Testis (tissue), 3 donors: ENCODE results near the gene MEIS2. TPM values are rescaled to one million over a fixed set of nuclear protein-coding genes. Genes with fewer than 3 reads are reported as not detected.
A peak's percentile ranks its signal among the peaks of the same experiment; 100 is the strongest.

ENCODE experiments used
- DNase-seq: peaks from one replicate; pipeline ENCODE4 v3.0.0-alpha.2; 2019
- H3K27ac ChIP-seq, 2 donors: fragments of 200-600 bp; sonication (generic); one replicate each; pipeline ENCODE4 v1.5.1; 2019
- H3K27me3 ChIP-seq: fragments of 200-600 bp; sonication (generic); one replicate; pipeline ENCODE4 v1.5.1; 2019
- H3K36me3 ChIP-seq: fragments of 200-600 bp; sonication (generic); one replicate; pipeline ENCODE4 v1.5.1; 2017; ENCODE audit warnings: low read depth; ENCODE audit errors: missing control alignments
- H3K4me1 ChIP-seq: fragments of 200-600 bp; sonication (generic); one replicate; pipeline ENCODE4 v1.5.1; 2019
- H3K4me3 ChIP-seq, 2 donors: fragments of 200-600 bp; sonication (generic); one replicate each; pipeline ENCODE4 v1.5.1; 2017 to 2019
- H3K9me3 ChIP-seq: fragments of 200-600 bp; sonication (generic); one replicate; pipeline ENCODE4 v1.5.1; 2017
- POLR2A ChIP-seq: fragments of 450-650 bp; IDR thresholded peaks from one replicate; pipeline ENCODE4 v1.6.1; 2017; ENCODE audit warnings: antibody characterized with exemption, mild to moderate bottlenecking, moderate library complexity
- WGBS, 2 donors: methylation state at CpG; one replicate each; pipeline ENCODE4 v1.1.5; 2018; 5-methylcytosine and 5-hydroxymethylcytosine counted together
- intact Hi-C: fragments of 100-400 bp; cut with DNase I; formaldehyde crosslinking; loops from one replicate; pipeline ENCODE4 v1.15.1; 2023; ENCODE audit warnings: low total_unique reads
- polyA plus RNA-seq: library from polyadenylated mRNA; stranded (reverse); fragments of 350-450 nt; fragmentation: Illumina TruSeq; extraction: RNeasy Lipid Tissue Mini Kit (QIAGEN cat#74804); gene quantifications from one replicate; pipeline ENCODE4 v1.2.3, GENCODE V29; 2014; ENCODE audit warnings: low read depth, low replicate concordance; ENCODE audit not compliant: insufficient read depth
- total RNA-seq, 2 donors: library from RNA; depleted of rRNA; stranded (reverse); fragments of >200 nt; gene quantifications; one replicate each; pipeline ENCODE4 v1.2.3, GENCODE V29; 2016
- TF ChIP-seq, protein P1 (sequence below), 3 experiments: fragments of 450-650 bp in 2 of 3; fragments of 200-600 bp in 1 of 3; sonication (generic) in 1 of 3; IDR thresholded peaks; one replicate each; pipeline ENCODE4 v1.5.1; 2016 to 2019; ENCODE audit warnings: antibody characterized with exemption in 3 of 3, mild to moderate bottlenecking in 2 of 3, moderate library complexity in 1 of 3

MEIS2 gene
- total and polyA plus RNA-seq, 3 donors from 2014 or later: 7.0 to 19.4 (median 15.7) TPM

- H3K36me3 ChIP-seq: no peaks in the 10 kb centered on the region
- H3K9me3 ChIP-seq: no peaks in the 10 kb centered on the region
- DNase-seq: no peak
- H3K4me1 ChIP-seq: peaks cover 6% of the 10 kb centered on the region
- intact Hi-C loops: loop anchor here (5.0 kb wide), 1 partner anchor 226 kb away; no protein-coding TSS in a partner anchor
- no peak overlapping the region for H3K4me3 ChIP-seq
- H3K27ac ChIP-seq: no peak overlapping the region
- no peaks in the 10 kb centered on the region for H3K27me3 ChIP-seq
- no peak for TF ChIP-seq POLR2A
- TF ChIP-seq, protein P1, sequence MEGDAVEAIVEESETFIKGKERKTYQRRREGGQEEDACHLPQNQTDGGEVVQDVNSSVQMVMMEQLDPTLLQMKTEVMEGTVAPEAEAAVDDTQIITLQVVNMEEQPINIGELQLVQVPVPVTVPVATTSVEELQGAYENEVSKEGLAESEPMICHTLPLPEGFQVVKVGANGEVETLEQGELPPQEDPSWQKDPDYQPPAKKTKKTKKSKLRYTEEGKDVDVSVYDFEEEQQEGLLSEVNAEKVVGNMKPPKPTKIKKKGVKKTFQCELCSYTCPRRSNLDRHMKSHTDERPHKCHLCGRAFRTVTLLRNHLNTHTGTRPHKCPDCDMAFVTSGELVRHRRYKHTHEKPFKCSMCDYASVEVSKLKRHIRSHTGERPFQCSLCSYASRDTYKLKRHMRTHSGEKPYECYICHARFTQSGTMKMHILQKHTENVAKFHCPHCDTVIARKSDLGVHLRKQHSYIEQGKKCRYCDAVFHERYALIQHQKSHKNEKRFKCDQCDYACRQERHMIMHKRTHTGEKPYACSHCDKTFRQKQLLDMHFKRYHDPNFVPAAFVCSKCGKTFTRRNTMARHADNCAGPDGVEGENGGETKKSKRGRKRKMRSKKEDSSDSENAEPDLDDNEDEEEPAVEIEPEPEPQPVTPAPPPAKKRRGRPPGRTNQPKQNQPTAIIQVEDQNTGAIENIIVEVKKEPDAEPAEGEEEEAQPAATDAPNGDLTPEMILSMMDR (IDR thresholded peaks at IDR 0.05): no peak
- 56 to 65% methylated on average over 10 of the region's 10 CpGs for WGBS, 2 donors
Observed at GRCh38 chr15:37107744-37108380, 7.5 kb upstream of the MEIS2 start.

DNA sequence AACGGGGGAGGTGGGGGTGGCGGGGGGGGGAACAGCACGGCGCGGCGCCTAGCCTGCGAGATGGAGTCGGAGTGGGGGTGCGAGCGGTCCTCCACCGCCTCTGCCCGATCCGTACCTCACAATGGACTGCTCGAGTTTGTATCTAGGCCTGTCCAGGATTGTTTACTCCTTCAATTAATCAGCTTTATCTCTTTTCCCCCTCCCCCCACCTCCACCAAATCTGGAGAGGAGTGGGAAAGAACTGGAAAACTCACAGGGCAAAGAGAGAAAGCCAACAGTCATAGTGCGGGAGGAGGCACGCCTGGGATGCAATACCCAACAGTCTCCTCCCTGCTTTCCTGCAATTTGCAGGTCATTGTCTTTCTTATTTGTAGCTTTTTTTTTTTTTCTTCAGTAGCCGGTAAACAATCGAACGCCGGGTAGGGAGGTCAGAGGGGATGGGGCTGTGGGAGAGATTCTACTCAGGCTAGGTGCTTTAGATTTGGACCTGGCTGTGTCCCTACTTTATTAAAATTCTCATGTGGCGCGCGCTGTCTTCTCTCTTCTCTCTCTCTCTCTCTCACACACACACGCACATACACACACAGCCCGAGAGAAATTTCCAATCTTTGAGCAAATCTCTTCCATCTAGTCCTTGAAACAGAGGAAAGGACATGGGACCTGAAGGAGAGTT is 6.9 kb upstream of the MEIS2 start:
- DNase-seq: no peak
- H3K4me3 ChIP-seq: no peak overlapping the region
- peaks cover 6% of the 10 kb centered on the region for H3K4me1 ChIP-seq
- WGBS, 2 donors: 40 to 51% methylated on average over 24 to 25 of the region's 25 CpGs
- no peaks in the 10 kb centered on the region for H3K9me3 ChIP-seq
- no peak for TF ChIP-seq POLR2A
- TF ChIP-seq, protein P1 (IDR thresholded peaks at IDR 0.05): no peak
- H3K27ac ChIP-seq: no peak overlapping the region
- H3K36me3 ChIP-seq: no peaks in the 10 kb centered on the region
- intact Hi-C loops: loop anchor here (5.0 kb wide), 1 partner anchor 225 kb away; no protein-coding TSS in a partner anchor
- H3K27me3 ChIP-seq: no peaks in the 10 kb centered on the region

DNA sequence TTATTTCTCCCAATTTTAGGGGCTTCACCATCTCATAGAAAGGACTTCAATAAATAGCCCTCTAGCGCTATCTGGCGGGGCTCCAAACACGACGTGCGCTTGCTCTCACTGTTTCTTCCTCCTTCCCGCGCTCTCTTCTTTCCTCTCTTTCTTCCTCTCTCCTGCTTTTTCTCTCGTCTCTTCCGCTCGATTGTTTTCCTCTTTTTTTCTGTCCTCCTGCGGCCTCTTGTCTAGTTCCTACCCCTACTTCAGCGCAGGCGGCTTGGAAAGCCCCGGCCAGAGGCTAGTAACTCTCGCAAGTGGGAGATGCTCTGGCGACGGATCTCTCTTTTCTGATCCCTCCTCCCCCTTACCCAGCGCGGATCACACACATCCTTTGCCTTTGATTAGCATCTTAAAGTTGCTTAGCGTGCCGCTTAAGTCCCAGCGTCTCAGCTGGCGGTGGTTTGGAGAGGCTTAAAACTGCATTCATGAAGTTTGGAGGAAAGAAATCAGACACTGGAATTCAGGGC is 6.2 kb upstream of the MEIS2 start:
- WGBS, 2 donors: 29 to 42% methylated on average over 23 of the region's 23 CpGs
- peaks cover 6% of the 10 kb centered on the region for H3K4me1 ChIP-seq
- H3K9me3 ChIP-seq: no peaks in the 10 kb centered on the region
- intact Hi-C loops: loop anchor here (5.0 kb wide), 1 partner anchor 224 kb away; no protein-coding TSS in a partner anchor
- H3K36me3 ChIP-seq: no peaks in the 10 kb centered on the region
- TF ChIP-seq, protein P1 (IDR thresholded peaks at IDR 0.05): no peak
- no peak for TF ChIP-seq POLR2A
- H3K4me3 ChIP-seq: no peak overlapping the region
- no peaks in the 10 kb centered on the region for H3K27me3 ChIP-seq
- peak; percentile 66 for DNase-seq
- H3K27ac ChIP-seq: no peak overlapping the region

GRCh38 chr15:37105889-37106288 is 5.5 kb upstream of the MEIS2 start:
- Histone ChIP-seq H3K36me3 (no peaks in the 10 kb centered on the region), H3K9me3 (no peaks in the 10 kb centered on the region), H3K27ac (no peak overlapping the region), H3K4me3 (no peak overlapping the region), H3K4me1 (peaks cover 6% of the 10 kb centered on the region), H3K27me3 (no peaks in the 10 kb centered on the region)
- WGBS, 2 donors: 61 to 65% methylated on average over 5 of the region's 5 CpGs
- no peak for DNase-seq
- intact Hi-C loops: loop anchor here (5.0 kb wide), 1 partner anchor 224 kb away; no protein-coding TSS in a partner anchor
- TF ChIP-seq POLR2A: no peak
- TF ChIP-seq, protein P1 (IDR thresholded peaks at IDR 0.05): no peak
